GM18517 (cell line): Measurements from ENCODE around the gene MAP4K2.
"Not testable (repeated sequence)": the region's sequence is repeated elsewhere in the genome, so short reads cannot be mapped to it uniquely, and the experiment has no call there.

Source experiments
- ATAC-seq: cut with Tn5 transposase; IDR thresholded peaks from one replicate; pipeline ENCODE4 v1.9.1; 2021; ENCODE audit warnings: mild to moderate bottlenecking, moderate library complexity; ENCODE audit not compliant: unreplicated experiment

Gene MAP4K2

GRCh38 chr11:64803158-64803845, at the start of gene MAP4K2:
Gene MAP4K2 (minus strand): TSS chr11:64803214. CDS start chr11:64803149, 65 bp downstream.
- ATAC-seq: peak; percentile 49

GRCh38 chr11:64851831-64852351, 48.9 kb upstream of the MAP4K2 start:
- ATAC-seq: peak; percentile 18

GRCh38 chr11:64850979-64851567, 48.1 kb upstream of the MAP4K2 start:
- peak; percentile 74 for ATAC-seq

GRCh38 chr11:64849598-64850356, 46.8 kb upstream of the MAP4K2 start:
- ATAC-seq: no peak

- ATAC-seq: no peak
Measured at GRCh38 chr11:64848826-64849597, 46.0 kb upstream of the MAP4K2 start.

GRCh38 chr11:64848214-64848825, 45.3 kb upstream of the MAP4K2 start:
- ATAC-seq: no peak

- ATAC-seq: no peak
Measured at GRCh38 chr11:64846998-64847666, 44.1 kb upstream of the MAP4K2 start.

- not testable (repeated sequence) for ATAC-seq
Measured at GRCh38 chr11:64845776-64846129, 42.7 kb upstream of the MAP4K2 start.

- no peak for ATAC-seq
Measured at GRCh38 chr11:64845129-64845775, 42.2 kb upstream of the MAP4K2 start.

GRCh38 chr11:64844330-64845128, 41.5 kb upstream of the MAP4K2 start, which contains the start of gene CDC42BPG:
Gene CDC42BPG (minus strand): TSS chr11:64844653. CDS start chr11:64844569, 84 bp downstream.
- no peak for ATAC-seq

GRCh38 chr11:64843686-64844329, 40.8 kb upstream of the MAP4K2 start:
- ATAC-seq: no peak

GRCh38 chr11:64842851-64843685, 40.1 kb upstream of the MAP4K2 start:
- ATAC-seq: no peak

- no peak for ATAC-seq
Measured at GRCh38 chr11:64842366-64842759, 39.3 kb upstream of the MAP4K2 start.

- ATAC-seq: no peak
Measured at GRCh38 chr11:64841592-64842365, 38.8 kb upstream of the MAP4K2 start.

GRCh38 chr11:64839887-64840782, 37.1 kb upstream of the MAP4K2 start:
- ATAC-seq: no peak
